ENCODE measurements around the gene IFIT2. TPM values are rescaled to one million over a fixed set of nuclear protein-coding genes. Genes with fewer than 3 reads are reported as not detected.

IFIT2 gene
- total RNA-seq, 1 experiment from 2014 or later = 31.6 TPM

- Histone ChIP-seq H3K27ac (ENCODE audit: low read length) (no peak overlapping the region), H3K27me3 (ENCODE audit: control insufficient read depth, insufficient read depth, low read length) (no peaks in the 10 kb centered on the region), H3K4me3 (ENCODE audit: low read depth in 2 of 2, low read length in 2 of 2) (no peak overlapping the region; a peak in 1 of 4 replicates), H3K36me3 (ENCODE audit: control insufficient read depth, insufficient read depth, low read length) (no peaks in the 10 kb centered on the region), H3K9me3 (ENCODE audit: control insufficient read depth, insufficient read depth, low read depth, low read length) (no peaks in the 10 kb centered on the region), H3K4me1 (ENCODE audit: control insufficient read depth, insufficient read depth, low read length) (no peaks in the 10 kb centered on the region)
- no peak for DNase-seq (ENCODE audit: low read depth, low spot score)
- BruUV-seq (replicated peaks) = no TSS peak
- ATAC-seq = no peak
- no peak for TF ChIP-seq POLR2AphosphoS5 (IDR thresholded peaks at IDR 0.05; ENCODE audit: low read depth, low read length)
- no peak for TF ChIP-seq REST (IDR thresholded peaks at IDR 0.05; ENCODE audit: insufficient read depth in 1 of 2, low read depth in 2 of 2, low read length in 1 of 2)
- no peak for TF ChIP-seq SIN3A (IDR thresholded peaks at IDR 0.05; ENCODE audit: borderline replicate concordance, insufficient read depth, low read depth, low read length)
- TF ChIP-seq CTCF (IDR thresholded peaks at IDR 0.05) = no peak
- TF ChIP-seq TCF7L2 (IDR thresholded peaks at IDR 0.05; ENCODE audit: low read depth, low read length) = no peak
- CTCF ChIA-PET = no interaction called here
- POLR2A ChIA-PET = no interaction called here
- in situ Hi-C loops (cut with HindIII; ENCODE audit: low pct_unique_long_range_greater_than_20kb, low sequenced_read_pairs) (no loop called here), intact Hi-C loops (cut with micrococcal nuclease; ENCODE audit: unreplicated experiment) (no loop called here)
Measured at GRCh38 chr10:89341649-89342048, 39.8 kb downstream of the IFIT2 start.

- BruUV-seq (replicated peaks) = no TSS peak
- in situ Hi-C loops (cut with HindIII; ENCODE audit: low pct_unique_long_range_greater_than_20kb, low sequenced_read_pairs) = no loop called here
- no peaks in the 10 kb centered on the region for H3K36me3 ChIP-seq (ENCODE audit: control insufficient read depth, insufficient read depth, low read length)
- no peak overlapping the region for H3K27ac ChIP-seq (ENCODE audit: low read length)
- POLR2A ChIA-PET = no interaction called here
- H3K27me3 ChIP-seq (ENCODE audit: control insufficient read depth, insufficient read depth, low read length) = no peaks in the 10 kb centered on the region
- ATAC-seq (no peak), DNase-seq (ENCODE audit: low read depth, low spot score) (no peak)
- intact Hi-C loops (cut with micrococcal nuclease; ENCODE audit: unreplicated experiment) = no loop called here
- CTCF ChIA-PET = no interaction called here
- no peak for TF ChIP-seq SIN3A (IDR thresholded peaks at IDR 0.05; ENCODE audit: borderline replicate concordance, insufficient read depth, low read depth, low read length)
- TF ChIP-seq CTCF (IDR thresholded peaks at IDR 0.05) = no peak
- no peak for TF ChIP-seq POLR2AphosphoS5 (IDR thresholded peaks at IDR 0.05; ENCODE audit: low read depth, low read length)
- TF ChIP-seq TCF7L2 (IDR thresholded peaks at IDR 0.05; ENCODE audit: low read depth, low read length) = no peak
- H3K4me1 ChIP-seq (ENCODE audit: control insufficient read depth, insufficient read depth, low read length) = no peaks in the 10 kb centered on the region
- H3K4me3 ChIP-seq (ENCODE audit: low read depth in 2 of 2, low read length in 2 of 2) = peak overlapping the region in 1 of 2 experiments; percentile 14; a peak in 1 of 4 replicates
- H3K9me3 ChIP-seq (ENCODE audit: control insufficient read depth, insufficient read depth, low read depth, low read length) = no peaks in the 10 kb centered on the region
Measured at GRCh38 chr10:89342206-89342958, 40.5 kb downstream of the IFIT2 start.
